ENCODE data around the gene ZNF638.
A peak's percentile ranks its signal among the peaks of the same experiment; 100 is the strongest.

GRCh38 chr2:71299507-71299906 lies 32.1 kb upstream of the ZNF638 start:
- TF ChIP-seq, protein P1, sequence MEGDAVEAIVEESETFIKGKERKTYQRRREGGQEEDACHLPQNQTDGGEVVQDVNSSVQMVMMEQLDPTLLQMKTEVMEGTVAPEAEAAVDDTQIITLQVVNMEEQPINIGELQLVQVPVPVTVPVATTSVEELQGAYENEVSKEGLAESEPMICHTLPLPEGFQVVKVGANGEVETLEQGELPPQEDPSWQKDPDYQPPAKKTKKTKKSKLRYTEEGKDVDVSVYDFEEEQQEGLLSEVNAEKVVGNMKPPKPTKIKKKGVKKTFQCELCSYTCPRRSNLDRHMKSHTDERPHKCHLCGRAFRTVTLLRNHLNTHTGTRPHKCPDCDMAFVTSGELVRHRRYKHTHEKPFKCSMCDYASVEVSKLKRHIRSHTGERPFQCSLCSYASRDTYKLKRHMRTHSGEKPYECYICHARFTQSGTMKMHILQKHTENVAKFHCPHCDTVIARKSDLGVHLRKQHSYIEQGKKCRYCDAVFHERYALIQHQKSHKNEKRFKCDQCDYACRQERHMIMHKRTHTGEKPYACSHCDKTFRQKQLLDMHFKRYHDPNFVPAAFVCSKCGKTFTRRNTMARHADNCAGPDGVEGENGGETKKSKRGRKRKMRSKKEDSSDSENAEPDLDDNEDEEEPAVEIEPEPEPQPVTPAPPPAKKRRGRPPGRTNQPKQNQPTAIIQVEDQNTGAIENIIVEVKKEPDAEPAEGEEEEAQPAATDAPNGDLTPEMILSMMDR (IDR thresholded peaks at IDR 0.05), result peak; percentile 65 to 76 (median 73)
- no peak for TF ChIP-seq POLR2A (IDR thresholded peaks at IDR 0.05)

All from right lobe of liver (tissue), 4 donors.